Erythroblast (primary cell): ENCODE results near the gene APH1A.

ENCODE experiments used
- GATA1 ChIP-seq: IDR thresholded peaks from 2 replicates; pipeline ENCODE4 v1.6.1; 2011; ENCODE audit warnings: low read depth, mild to moderate bottlenecking, control low read depth, low read length, moderate library complexity
- POLR2A ChIP-seq: IDR thresholded peaks from 2 replicates; pipeline ENCODE4 v1.6.1; 2011; ENCODE audit warnings: mild to moderate bottlenecking, low read length

DNA sequence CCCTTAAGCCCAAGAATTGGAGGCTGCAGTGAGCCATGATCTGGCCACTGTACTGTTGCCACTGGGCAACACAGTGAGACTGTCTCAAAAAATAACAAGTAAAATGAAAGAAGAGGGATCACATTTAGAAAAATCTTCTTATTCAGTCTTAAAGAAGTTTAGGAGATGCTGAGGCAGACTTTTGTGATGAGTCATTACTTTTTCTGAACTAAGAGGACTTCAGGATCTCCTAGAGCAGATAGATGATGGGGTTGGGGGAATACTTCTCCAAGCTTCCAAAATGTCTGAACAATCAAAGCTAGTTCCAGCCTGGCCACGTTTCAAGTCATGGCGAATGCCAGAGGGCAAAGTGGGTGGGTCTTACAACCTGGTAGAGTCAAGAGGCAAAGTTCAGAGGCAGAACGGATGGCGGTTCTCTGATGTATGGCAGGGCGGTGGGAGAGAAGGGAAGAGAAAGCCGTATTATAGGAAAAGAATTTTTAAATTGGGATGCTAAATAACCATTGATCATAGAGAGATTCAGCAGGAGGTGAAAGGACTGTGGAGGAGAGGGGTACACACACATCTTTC, 11.4 kb upstream of the APH1A start:
- no peak for TF ChIP-seq POLR2A
- TF ChIP-seq GATA1 = no peak
